KMS-11 (cell line): ENCODE results near the gene OR5A1.
"Not testable (repeated sequence)": the region's sequence is repeated elsewhere in the genome, so short reads cannot be mapped to it uniquely, and the experiment has no call there.

Experiments
- H2AFZ ChIP-seq: fragments of 200-600 bp; sonication (generic); 2 replicates; pipeline ENCODE4 v1.6.1; 2016; ENCODE audit warnings: antibody characterized with exemption, mixed run types, low read depth
- H3K27ac ChIP-seq: fragments of 200-600 bp; sonication (generic); 2 replicates; pipeline ENCODE4 v1.6.1; 2016; ENCODE audit warnings: mild to moderate bottlenecking, mixed run types
- H3K27me3 ChIP-seq: fragments of 200-600 bp; sonication (generic); 2 replicates; pipeline ENCODE4 v1.6.1; 2017; ENCODE audit warnings: mild to moderate bottlenecking, low read depth, mixed run types, moderate library complexity; ENCODE audit not compliant: insufficient read depth
- H3K36me3 ChIP-seq: fragments of 200-600 bp; sonication (generic); 2 replicates; pipeline ENCODE4 v1.6.1; 2017; ENCODE audit warnings: mild to moderate bottlenecking, mixed run types; ENCODE audit not compliant: insufficient read depth
- H3K4me1 ChIP-seq: fragments of 200-600 bp; sonication (generic); 2 replicates; pipeline ENCODE4 v1.6.1; 2016; ENCODE audit warnings: mild to moderate bottlenecking, low read depth, mixed run types; ENCODE audit not compliant: poor library complexity, severe bottlenecking
- H3K4me2 ChIP-seq: fragments of 200-600 bp; sonication (generic); 2 replicates; pipeline ENCODE4 v1.7.0; 2016; ENCODE audit warnings: mild to moderate bottlenecking, mixed run types
- H3K4me3 ChIP-seq: fragments of 200-600 bp; sonication (generic); IDR thresholded peaks from 2 replicates; pipeline ENCODE4 v1.6.1; 2017; ENCODE audit warnings: low read depth, low read length, mixed read lengths; ENCODE audit not compliant: insufficient read depth
- H3K79me2 ChIP-seq: fragments of 200-600 bp; sonication (generic); 2 replicates; pipeline ENCODE4 v1.6.1; 2016; ENCODE audit warnings: low read depth, mixed run types; ENCODE audit not compliant: insufficient read depth
- H3K9ac ChIP-seq: fragments of 200-600 bp; sonication (generic); 2 replicates; pipeline ENCODE4 v1.6.1; 2016; ENCODE audit warnings: mild to moderate bottlenecking, mixed run types
- H4K20me1 ChIP-seq: fragments of 200-600 bp; sonication (generic); 2 replicates; pipeline ENCODE4 v1.6.1; 2016; ENCODE audit warnings: mild to moderate bottlenecking, mixed run types; ENCODE audit not compliant: insufficient read depth
- TF ChIP-seq, protein P1 (sequence below): fragments of 200-600 bp; sonication (generic); conservative IDR thresholded peaks from 2 replicates; pipeline ENCODE4 v1.6.1; 2017; ENCODE audit warnings: low read depth, mild to moderate bottlenecking, antibody characterized with exemption, low read length, moderate library complexity, mixed read lengths

OR5A1 gene

DNA sequence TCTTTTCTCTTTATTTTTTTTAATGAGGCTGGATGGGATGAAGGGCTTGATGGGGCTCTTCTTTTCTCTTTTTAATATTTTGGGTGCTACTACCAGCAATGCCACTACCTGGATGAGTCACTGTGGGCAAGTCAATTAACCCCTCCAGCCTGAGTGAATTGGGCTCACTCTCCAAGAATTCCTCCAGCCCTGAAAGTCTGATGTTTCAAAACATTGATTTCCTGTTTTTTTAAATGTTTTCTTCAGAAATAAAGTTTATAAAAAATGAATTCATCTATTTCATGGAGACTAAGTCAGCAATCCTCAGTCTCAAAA lies 9.2 kb upstream of the OR5A1 start:
- Histone ChIP-seq H3K4me3 (no peak overlapping the region), H3K4me2 (no peak overlapping the region), H3K27ac (no peak overlapping the region), H3K9ac (no peak overlapping the region), H3K27me3 (no peaks in the 10 kb centered on the region), H2AFZ (no peak overlapping the region), H3K79me2 (no peaks in the 10 kb centered on the region), H3K36me3 (no peaks in the 10 kb centered on the region), H3K4me1 (no peaks in the 10 kb centered on the region), H4K20me1 (no peaks in the 10 kb centered on the region)
- TF ChIP-seq, protein P1, sequence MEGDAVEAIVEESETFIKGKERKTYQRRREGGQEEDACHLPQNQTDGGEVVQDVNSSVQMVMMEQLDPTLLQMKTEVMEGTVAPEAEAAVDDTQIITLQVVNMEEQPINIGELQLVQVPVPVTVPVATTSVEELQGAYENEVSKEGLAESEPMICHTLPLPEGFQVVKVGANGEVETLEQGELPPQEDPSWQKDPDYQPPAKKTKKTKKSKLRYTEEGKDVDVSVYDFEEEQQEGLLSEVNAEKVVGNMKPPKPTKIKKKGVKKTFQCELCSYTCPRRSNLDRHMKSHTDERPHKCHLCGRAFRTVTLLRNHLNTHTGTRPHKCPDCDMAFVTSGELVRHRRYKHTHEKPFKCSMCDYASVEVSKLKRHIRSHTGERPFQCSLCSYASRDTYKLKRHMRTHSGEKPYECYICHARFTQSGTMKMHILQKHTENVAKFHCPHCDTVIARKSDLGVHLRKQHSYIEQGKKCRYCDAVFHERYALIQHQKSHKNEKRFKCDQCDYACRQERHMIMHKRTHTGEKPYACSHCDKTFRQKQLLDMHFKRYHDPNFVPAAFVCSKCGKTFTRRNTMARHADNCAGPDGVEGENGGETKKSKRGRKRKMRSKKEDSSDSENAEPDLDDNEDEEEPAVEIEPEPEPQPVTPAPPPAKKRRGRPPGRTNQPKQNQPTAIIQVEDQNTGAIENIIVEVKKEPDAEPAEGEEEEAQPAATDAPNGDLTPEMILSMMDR, result no peak

DNA sequence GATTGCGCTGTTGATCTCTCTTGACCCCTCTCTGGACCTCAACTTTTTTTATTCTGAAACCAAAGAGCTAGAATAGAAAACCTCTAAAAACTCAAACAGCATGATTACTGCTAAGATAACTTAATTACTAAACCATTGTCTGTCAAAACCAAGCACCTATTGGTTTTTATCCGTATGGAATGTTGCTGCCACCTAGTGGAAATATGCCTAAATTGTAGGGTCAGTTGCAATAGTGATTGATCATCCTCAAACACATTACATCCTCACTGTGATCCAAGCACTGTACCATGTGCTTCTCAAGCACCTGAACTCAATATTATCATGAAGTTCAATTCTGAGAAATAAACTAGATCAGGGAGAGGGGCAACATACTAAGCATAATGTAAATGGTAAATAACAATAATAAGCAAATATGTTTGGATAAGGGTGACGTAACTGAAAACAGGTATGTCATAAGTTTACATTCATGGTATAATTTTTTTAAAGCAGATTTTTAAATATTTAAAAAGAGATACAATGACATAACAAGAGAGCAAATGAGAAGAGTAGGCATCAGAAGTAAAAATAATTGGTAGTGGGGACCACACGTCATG lies 6.2 kb upstream of the OR5A1 start:
- H3K4me1 ChIP-seq, result no peaks in the 10 kb centered on the region
- TF ChIP-seq, protein P1, result peak; percentile 81
- H3K27ac ChIP-seq, result no peak overlapping the region
- no peak overlapping the region for H2AFZ ChIP-seq
- H4K20me1 ChIP-seq, result no peaks in the 10 kb centered on the region
- H3K27me3 ChIP-seq, result no peaks in the 10 kb centered on the region
- H3K4me2 ChIP-seq, result no peak overlapping the region
- no peaks in the 10 kb centered on the region for H3K79me2 ChIP-seq
- H3K36me3 ChIP-seq, result no peaks in the 10 kb centered on the region
- no peak overlapping the region for H3K4me3 ChIP-seq
- no peak overlapping the region for H3K9ac ChIP-seq

DNA sequence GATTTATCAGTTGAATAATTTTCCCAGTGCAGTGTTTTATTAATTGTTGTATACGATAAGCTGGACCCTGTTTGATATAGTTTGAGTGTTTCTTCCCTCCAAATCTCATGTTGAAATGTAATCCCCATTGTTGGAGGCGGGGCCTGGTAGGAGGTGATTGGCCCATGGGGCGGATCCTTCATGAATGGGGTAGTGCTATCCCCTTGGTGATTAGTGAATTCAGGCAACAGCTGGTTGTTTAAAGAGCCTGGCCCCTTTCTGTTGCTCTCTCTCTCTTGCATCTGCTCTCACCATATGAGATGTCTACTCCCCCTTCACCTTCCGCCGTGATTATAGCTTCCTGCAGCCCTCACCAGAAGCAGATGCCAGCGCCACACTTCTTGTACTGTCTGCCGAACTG lies 1.5 kb downstream of the OR5A1 start:
- H3K4me1 ChIP-seq, result no peaks in the 10 kb centered on the region
- no peak overlapping the region for H3K9ac ChIP-seq
- no peaks in the 10 kb centered on the region for H3K27me3 ChIP-seq
- no peaks in the 10 kb centered on the region for H4K20me1 ChIP-seq
- no peak overlapping the region for H3K4me2 ChIP-seq
- H3K4me3 ChIP-seq, result no peak overlapping the region
- TF ChIP-seq, protein P1, result no peak
- no peaks in the 10 kb centered on the region for H3K36me3 ChIP-seq
- no peak overlapping the region for H2AFZ ChIP-seq
- H3K79me2 ChIP-seq, result no peaks in the 10 kb centered on the region
- H3K27ac ChIP-seq, result no peak overlapping the region

DNA sequence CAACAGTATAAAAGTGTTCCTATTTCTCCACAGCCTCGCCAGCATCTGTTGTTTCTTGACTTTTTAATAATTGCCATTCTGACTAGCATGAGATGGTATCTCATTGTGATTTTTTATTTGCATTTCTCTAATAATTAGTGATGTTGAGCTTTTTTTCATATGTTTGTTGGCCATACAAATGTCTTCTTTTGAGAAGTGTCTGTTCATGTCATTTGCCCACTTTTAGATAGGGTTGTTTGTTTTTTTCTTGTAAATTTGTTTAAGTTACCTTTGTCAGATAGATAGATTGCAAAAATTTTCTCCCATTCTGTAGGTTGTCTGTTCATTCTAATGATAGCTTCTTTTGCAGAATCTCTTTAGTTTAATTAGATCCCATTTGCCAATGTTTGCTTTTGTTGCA lies 9.4 kb downstream of the OR5A1 start:
- H3K79me2 ChIP-seq, H3K4me3 ChIP-seq, H3K4me1 ChIP-seq, H3K27ac ChIP-seq, H3K36me3 ChIP-seq, H4K20me1 ChIP-seq, H2AFZ ChIP-seq, H3K27me3 ChIP-seq, H3K4me2 ChIP-seq, H3K9ac ChIP-seq: not testable (repeated sequence)

DNA sequence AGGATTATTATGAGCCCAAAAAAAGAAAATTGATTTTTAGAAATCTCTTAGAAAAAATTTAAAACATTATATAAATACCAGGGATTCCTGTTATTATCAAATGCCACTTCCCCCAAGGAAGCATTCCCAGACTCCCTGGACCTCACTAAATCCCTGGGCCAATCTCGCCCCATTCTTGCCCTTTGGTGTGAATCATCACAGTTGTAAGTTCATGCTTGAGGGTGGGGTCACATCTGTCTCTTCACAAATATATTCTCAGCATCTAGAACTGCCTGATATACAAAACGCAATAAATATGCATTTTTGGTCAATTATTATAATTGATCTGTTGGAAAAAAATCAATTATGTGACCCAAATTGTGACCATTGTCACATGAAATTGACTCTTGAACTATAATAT lies 12.2 kb downstream of the OR5A1 start:
- H2AFZ ChIP-seq, result no peak overlapping the region
- no peaks in the 10 kb centered on the region for H3K4me1 ChIP-seq
- H3K9ac ChIP-seq, result no peak overlapping the region
- no peaks in the 10 kb centered on the region for H3K36me3 ChIP-seq
- no peaks in the 10 kb centered on the region for H3K79me2 ChIP-seq
- H4K20me1 ChIP-seq, result no peaks in the 10 kb centered on the region
- H3K4me3 ChIP-seq, result no peak overlapping the region
- H3K27me3 ChIP-seq, result no peaks in the 10 kb centered on the region
- H3K4me2 ChIP-seq, result no peak overlapping the region
- H3K27ac ChIP-seq, result no peak overlapping the region
- TF ChIP-seq, protein P1, result no peak
